ENCODE results near the gene CACNB3. TPM values are rescaled to one million over a fixed set of nuclear protein-coding genes. Genes with fewer than 3 reads are reported as not detected.
A peak's percentile ranks its signal among the peaks of the same experiment; 100 is the strongest.

CACNB3 gene
- total and polyA plus RNA-seq, 9 of the 15 experiments (the other 6 are each of a cell fraction or from before 2014, with no cell fraction given), result 0.24 to 2.0 (median 1.5) TPM

- TF ChIP-seq ARID4B (CRISPR knock-in tag; IDR thresholded peaks at IDR 0.05) (no peak), E2F6 (IDR thresholded peaks at IDR 0.05; ENCODE audit: borderline replicate concordance in 1 of 2, extremely low read depth in 1 of 2, insufficient read depth in 1 of 2, insufficient read length in 1 of 2, low read depth in 1 of 2, low read length in 1 of 2, poor library complexity in 1 of 2, severe bottlenecking in 1 of 2) (peak in 1 of 2 experiments; percentile 5), ZNF3 (CRISPR knock-in tag; IDR thresholded peaks at IDR 0.05) (no peak), PTTG1 (tag; IDR thresholded peaks at IDR 0.05; ENCODE audit: low read depth) (no peak), ARID1B (IDR thresholded peaks at IDR 0.05) (0 out of 2 replicates have a peak, but pooled peaks have one; percentile 20), LARP7 (IDR thresholded peaks at IDR 0.05) (no peak), ZNF174 (CRISPR knock-in tag; IDR thresholded peaks at IDR 0.05) (no peak), TFAP4 (CRISPR knock-in tag; IDR thresholded peaks at IDR 0.05; ENCODE audit: borderline replicate concordance) (peak; percentile 14; the same call in 1 of the 2 replicates), KDM5B (IDR thresholded peaks at IDR 0.05; ENCODE audit: insufficient replicate concordance, low read depth, low read length) (peak; percentile 50), EGR1 (conservative IDR thresholded peaks at IDR 0.05) (peak; percentile 97), BCOR (IDR thresholded peaks at IDR 0.05) (peak; percentile 31; the same call in 1 of the 2 replicates), ZNF263 (CRISPR knock-in tag; IDR thresholded peaks at IDR 0.05; ENCODE audit: borderline replicate concordance) (peak; percentile 94), SP1 (CRISPR knock-in tag; IDR thresholded peaks at IDR 0.05) (peak; percentile 8; the same call in 1 of the 2 replicates)
- TF ChIP-seq, protein P1, sequence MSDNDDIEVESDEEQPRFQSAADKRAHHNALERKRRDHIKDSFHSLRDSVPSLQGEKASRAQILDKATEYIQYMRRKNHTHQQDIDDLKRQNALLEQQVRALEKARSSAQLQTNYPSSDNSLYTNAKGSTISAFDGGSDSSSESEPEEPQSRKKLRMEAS (CRISPR knock-in tag; IDR thresholded peaks at IDR 0.05), result 0 out of 2 replicates have a peak, but pooled peaks have one; percentile 16
These were observed at the start of gene CACNB3 (continued) for GRCh38 chr12:48817873-48818830.
